Measurements from ENCODE around the gene SORCS2.

The SORCS2 gene

DNA sequence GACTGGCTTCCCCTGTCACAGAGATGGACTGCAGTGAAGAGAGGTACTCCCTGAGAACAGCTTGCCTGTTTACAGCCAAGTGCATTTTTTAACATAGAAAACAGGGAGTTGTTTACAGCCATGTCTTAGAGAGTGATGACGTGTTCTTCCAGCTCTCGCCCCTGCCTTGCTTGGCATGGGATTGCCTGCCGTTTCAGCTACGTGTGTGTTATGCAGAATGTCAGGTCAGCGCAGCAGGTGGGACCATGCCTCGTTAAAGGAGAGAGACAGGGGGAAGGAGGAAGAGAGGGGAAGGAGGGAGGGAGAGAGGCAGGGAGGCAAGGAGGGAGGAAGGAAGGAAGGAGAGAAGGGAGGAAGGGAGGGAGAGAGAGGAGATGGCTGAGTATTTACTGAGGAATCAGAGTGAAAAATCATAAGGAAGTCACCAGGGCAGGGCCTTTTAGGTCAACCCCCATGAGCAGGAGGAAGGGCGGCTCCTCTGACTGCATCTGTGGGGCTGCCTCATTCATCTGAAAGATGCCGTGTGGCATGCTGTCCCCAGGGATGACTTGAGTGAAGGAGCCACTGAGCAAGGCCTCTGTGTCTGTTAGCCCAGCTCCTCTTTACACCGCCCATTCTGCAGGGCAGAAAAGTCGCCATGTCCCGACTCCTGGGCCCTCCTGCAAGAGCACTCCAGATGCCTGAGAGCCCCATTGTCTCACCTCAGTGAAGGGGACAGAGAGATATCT lies 382.1 kb downstream of the SORCS2 start:
- TF ChIP-seq TAF1 (IDR thresholded peaks at IDR 0.05; ENCODE audit: borderline replicate concordance, insufficient read depth, low read length) = no peak
- TF ChIP-seq SIN3A (IDR thresholded peaks at IDR 0.05; ENCODE audit: borderline replicate concordance, insufficient read depth, low read length) = no peak
- TF ChIP-seq, protein P1, sequence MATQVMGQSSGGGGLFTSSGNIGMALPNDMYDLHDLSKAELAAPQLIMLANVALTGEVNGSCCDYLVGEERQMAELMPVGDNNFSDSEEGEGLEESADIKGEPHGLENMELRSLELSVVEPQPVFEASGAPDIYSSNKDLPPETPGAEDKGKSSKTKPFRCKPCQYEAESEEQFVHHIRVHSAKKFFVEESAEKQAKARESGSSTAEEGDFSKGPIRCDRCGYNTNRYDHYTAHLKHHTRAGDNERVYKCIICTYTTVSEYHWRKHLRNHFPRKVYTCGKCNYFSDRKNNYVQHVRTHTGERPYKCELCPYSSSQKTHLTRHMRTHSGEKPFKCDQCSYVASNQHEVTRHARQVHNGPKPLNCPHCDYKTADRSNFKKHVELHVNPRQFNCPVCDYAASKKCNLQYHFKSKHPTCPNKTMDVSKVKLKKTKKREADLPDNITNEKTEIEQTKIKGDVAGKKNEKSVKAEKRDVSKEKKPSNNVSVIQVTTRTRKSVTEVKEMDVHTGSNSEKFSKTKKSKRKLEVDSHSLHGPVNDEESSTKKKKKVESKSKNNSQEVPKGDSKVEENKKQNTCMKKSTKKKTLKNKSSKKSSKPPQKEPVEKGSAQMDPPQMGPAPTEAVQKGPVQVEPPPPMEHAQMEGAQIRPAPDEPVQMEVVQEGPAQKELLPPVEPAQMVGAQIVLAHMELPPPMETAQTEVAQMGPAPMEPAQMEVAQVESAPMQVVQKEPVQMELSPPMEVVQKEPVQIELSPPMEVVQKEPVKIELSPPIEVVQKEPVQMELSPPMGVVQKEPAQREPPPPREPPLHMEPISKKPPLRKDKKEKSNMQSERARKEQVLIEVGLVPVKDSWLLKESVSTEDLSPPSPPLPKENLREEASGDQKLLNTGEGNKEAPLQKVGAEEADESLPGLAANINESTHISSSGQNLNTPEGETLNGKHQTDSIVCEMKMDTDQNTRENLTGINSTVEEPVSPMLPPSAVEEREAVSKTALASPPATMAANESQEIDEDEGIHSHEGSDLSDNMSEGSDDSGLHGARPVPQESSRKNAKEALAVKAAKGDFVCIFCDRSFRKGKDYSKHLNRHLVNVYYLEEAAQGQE (IDR thresholded peaks at IDR 0.05; ENCODE audit: insufficient read depth in 1 of 2, low read depth in 2 of 2, low read length in 2 of 2) = no peak
- TF ChIP-seq POLR2AphosphoS5 (IDR thresholded peaks at IDR 0.05; ENCODE audit: low read depth, low read length) = no peak
- TF ChIP-seq FOXP2 (optimal IDR thresholded peaks at IDR 0.05; ENCODE audit: borderline replicate concordance, extremely low read depth, extremely low read length, insufficient read depth) = no peak

DNA sequence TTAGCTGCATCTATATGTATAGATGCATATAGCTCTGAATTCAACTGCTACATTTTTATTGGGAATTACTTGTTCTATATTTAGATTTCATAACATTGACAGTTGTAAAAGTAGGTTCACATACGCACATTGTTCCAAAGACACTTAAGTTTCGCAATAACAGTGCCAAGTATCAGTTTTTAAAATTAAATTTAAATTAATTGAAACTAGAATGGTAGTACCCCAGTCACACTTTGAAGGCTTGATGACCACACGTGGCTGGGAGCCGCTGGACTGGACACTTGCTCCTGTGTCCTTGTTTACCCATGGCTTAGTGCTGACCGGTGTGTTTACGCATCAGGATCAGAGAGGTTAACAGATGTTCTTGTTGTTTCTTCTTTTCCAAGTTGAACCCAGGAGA lies 383.1 kb downstream of the SORCS2 start:
- no peak for TF ChIP-seq TAF1 (IDR thresholded peaks at IDR 0.05; ENCODE audit: borderline replicate concordance, insufficient read depth, low read length)
- TF ChIP-seq POLR2AphosphoS5 (IDR thresholded peaks at IDR 0.05; ENCODE audit: low read depth, low read length) = no peak
- no peak for TF ChIP-seq FOXP2 (optimal IDR thresholded peaks at IDR 0.05; ENCODE audit: borderline replicate concordance, extremely low read depth, extremely low read length, insufficient read depth)
- TF ChIP-seq, protein P1 (IDR thresholded peaks at IDR 0.05; ENCODE audit: insufficient read depth in 1 of 2, low read depth in 2 of 2, low read length in 2 of 2) = no peak
- no peak for TF ChIP-seq SIN3A (IDR thresholded peaks at IDR 0.05; ENCODE audit: borderline replicate concordance, insufficient read depth, low read length)

DNA sequence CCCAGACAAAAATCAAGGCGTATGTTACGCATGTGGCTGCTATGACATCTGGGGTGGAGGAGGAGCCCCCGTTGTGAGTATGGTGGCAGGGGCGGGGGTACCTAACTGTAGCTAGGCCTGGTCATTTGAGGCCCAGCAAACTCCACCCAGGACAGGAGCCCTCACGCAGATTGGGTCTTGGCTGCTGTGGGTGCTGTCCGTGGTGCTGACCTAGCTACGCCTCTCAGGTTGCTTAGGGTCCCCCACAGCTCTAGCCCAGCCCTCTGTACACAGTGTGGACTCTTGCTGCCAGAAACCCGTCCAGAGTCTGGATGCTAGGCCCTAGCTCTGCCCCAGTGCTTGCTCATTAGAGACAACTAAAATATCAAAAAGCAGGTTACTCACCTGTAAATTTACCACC lies 389.1 kb downstream of the SORCS2 start:
- TF ChIP-seq, protein P1 (IDR thresholded peaks at IDR 0.05; ENCODE audit: insufficient read depth in 1 of 2, low read depth in 2 of 2, low read length in 2 of 2) = peak; percentile 96 to 99
- no peak for TF ChIP-seq POLR2AphosphoS5 (IDR thresholded peaks at IDR 0.05; ENCODE audit: low read depth, low read length)

DNA sequence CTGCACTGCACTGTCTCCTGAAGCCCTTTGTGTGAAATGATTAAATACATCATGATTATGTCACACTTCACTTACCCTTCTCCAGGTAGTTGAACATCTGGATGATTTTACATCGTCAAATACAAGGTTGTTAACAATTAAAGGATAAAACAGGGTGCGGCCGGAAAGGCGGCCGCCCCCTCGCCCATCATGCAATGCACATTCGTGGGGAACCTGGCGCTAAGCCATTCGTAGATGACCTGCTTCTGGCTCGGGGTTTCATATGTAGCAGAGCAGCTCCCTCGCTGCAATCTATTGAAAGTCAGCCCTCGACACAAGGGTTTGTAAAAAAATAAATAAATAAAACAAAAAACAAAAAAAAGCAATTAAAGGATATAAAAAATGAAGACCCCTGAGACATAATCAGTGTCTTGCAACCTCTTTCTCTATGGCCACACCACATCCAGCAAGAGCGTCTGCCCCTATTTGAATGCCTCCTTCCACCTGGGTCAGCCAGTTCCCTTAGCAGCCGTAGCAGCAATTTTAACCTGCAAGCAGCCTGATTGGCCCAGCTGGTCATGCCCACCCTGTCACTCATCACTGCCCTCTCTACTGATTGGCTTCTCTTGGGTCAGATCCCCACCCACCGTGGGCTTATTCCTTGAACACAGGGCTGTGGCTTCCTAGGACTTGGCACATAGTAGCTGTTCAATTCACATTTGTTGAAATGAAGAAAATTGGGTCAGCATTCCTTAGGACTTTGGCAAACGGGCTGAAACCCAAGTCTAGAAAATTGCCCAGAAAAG lies 390.2 kb downstream of the SORCS2 start:
- TF ChIP-seq, protein P1 (IDR thresholded peaks at IDR 0.05; ENCODE audit: insufficient read depth in 1 of 2, low read depth in 2 of 2, low read length in 2 of 2) = no peak
- TF ChIP-seq FOXP2 (optimal IDR thresholded peaks at IDR 0.05; ENCODE audit: borderline replicate concordance, extremely low read depth, extremely low read length, insufficient read depth) = no peak
- TF ChIP-seq POLR2AphosphoS5 (IDR thresholded peaks at IDR 0.05; ENCODE audit: low read depth, low read length) = no peak
- no peak for TF ChIP-seq SIN3A (IDR thresholded peaks at IDR 0.05; ENCODE audit: borderline replicate concordance, insufficient read depth, low read length)
- no peak for TF ChIP-seq TAF1 (IDR thresholded peaks at IDR 0.05; ENCODE audit: borderline replicate concordance, insufficient read depth, low read length)

Data from PFSK-1 (cell line).